Measurements from ENCODE around the gene BGN. TPM values are rescaled to one million over a fixed set of nuclear protein-coding genes. Genes with fewer than 3 reads are reported as not detected.

BGN gene
- polyA plus RNA-seq, 3 donors: not detected

- H3K27me3 ChIP-seq (ENCODE audit: control insufficient read depth in 2 of 2, insufficient read depth in 2 of 2, low read length in 2 of 2): peaks cover 6 to 23% of the 10 kb centered on the region in 2 donors
- H3K4me1 Mint-ChIP-seq: no peaks in the 10 kb centered on the region
- intact Hi-C loops (cut with micrococcal nuclease): no loop called here
- no peaks in the 10 kb centered on the region for H3K4me1 ChIP-seq (ENCODE audit: control insufficient read depth in 1 of 2, insufficient read depth in 2 of 2, low read length in 2 of 2)
- no peak overlapping the region for H3K9ac ChIP-seq (ENCODE audit: insufficient read depth, low read length, poor library complexity, severe bottlenecking)
- H3K36me3 ChIP-seq (replicated peaks in 1 of 2; ENCODE audit: control insufficient read depth in 1 of 2, insufficient read depth in 2 of 2, low read length in 2 of 2): no peaks in the 10 kb centered on the region
- H3K27ac Mint-ChIP-seq: no peak overlapping the region
- H3K4me3 Mint-ChIP-seq: peak overlapping the region in 1 of 2 donors; percentile 62
- no peak for DNase-seq
- no peak overlapping the region for H2AFZ ChIP-seq (ENCODE audit: insufficient read depth, low read depth, low read length, poor library complexity, severe bottlenecking)
- no peak overlapping the region for H3K4me2 ChIP-seq (replicated peaks; ENCODE audit: extremely low read depth, low read length, poor library complexity, severe bottlenecking)
- H3K4me3 ChIP-seq (replicated peaks in 1 of 3; ENCODE audit: low read depth in 2 of 3, low read length in 3 of 3): no peak overlapping the region
- H4K20me1 ChIP-seq (ENCODE audit: insufficient read depth, low read length): no peaks in the 10 kb centered on the region
- WGBS (ENCODE audit: insufficient coverage): 33% methylated on average over 6 of the region's 9 CpGs
- no peak for TF ChIP-seq CTCF (IDR thresholded peaks at IDR 0.05)
- peaks cover 22 to 40% (median 37%) of the 10 kb centered on the region in 3 donors for H3K27me3 Mint-ChIP-seq (ENCODE audit: low read depth in 3 of 3)
- peaks cover 0 to 4% (median 0%) of the 10 kb centered on the region in 7 donors for H3K9me3 Mint-ChIP-seq
- H3K36me3 Mint-ChIP-seq: no peaks in the 10 kb centered on the region
- no peaks in the 10 kb centered on the region for H3K9me3 ChIP-seq (replicated peaks in 1 of 2; ENCODE audit: control insufficient read depth in 1 of 2, insufficient read depth in 1 of 2, low read length in 2 of 2)
- no peaks in the 10 kb centered on the region for H3K79me2 ChIP-seq (ENCODE audit: insufficient read depth, low read length)
- no peak overlapping the region for H3K27ac ChIP-seq (ENCODE audit: low read depth in 1 of 2, low read length in 2 of 2)
These were observed 21.3 kb downstream of the BGN start for GRCh38 chrX:153516073-153516472.

- H3K27me3 ChIP-seq (ENCODE audit: control insufficient read depth in 2 of 2, insufficient read depth in 2 of 2, low read length in 2 of 2): peaks cover 6 to 23% of the 10 kb centered on the region in 2 donors
- H3K9me3 Mint-ChIP-seq: peaks cover 0 to 4% (median 0%) of the 10 kb centered on the region in 7 donors
- no peaks in the 10 kb centered on the region for H3K36me3 ChIP-seq (replicated peaks in 1 of 2; ENCODE audit: control insufficient read depth in 1 of 2, insufficient read depth in 2 of 2, low read length in 2 of 2)
- H3K9me3 ChIP-seq (replicated peaks in 1 of 2; ENCODE audit: control insufficient read depth in 1 of 2, insufficient read depth in 1 of 2, low read length in 2 of 2): no peaks in the 10 kb centered on the region
- no peaks in the 10 kb centered on the region for H3K4me1 Mint-ChIP-seq
- no peaks in the 10 kb centered on the region for H3K4me1 ChIP-seq (ENCODE audit: control insufficient read depth in 1 of 2, insufficient read depth in 2 of 2, low read length in 2 of 2)
- H3K9ac ChIP-seq (ENCODE audit: insufficient read depth, low read length, poor library complexity, severe bottlenecking): no peak within 1 kb of the TSS
- H3K4me3 Mint-ChIP-seq: peak within 1 kb of the TSS in 1 of 2 donors; percentile 81
- H4K20me1 ChIP-seq (ENCODE audit: insufficient read depth, low read length): no peaks in the 10 kb centered on the region
- H3K79me2 ChIP-seq (ENCODE audit: insufficient read depth, low read length): no peaks in the 10 kb centered on the region
- H3K27ac ChIP-seq (ENCODE audit: low read depth in 1 of 2, low read length in 2 of 2): no peak within 1 kb of the TSS
- WGBS (ENCODE audit: insufficient coverage): 4% methylated on average over 13 of the region's 50 CpGs
- intact Hi-C loops (cut with micrococcal nuclease): no loop called here
- H3K27ac Mint-ChIP-seq: no peak within 1 kb of the TSS
- no peak within 1 kb of the TSS for H2AFZ ChIP-seq (ENCODE audit: insufficient read depth, low read depth, low read length, poor library complexity, severe bottlenecking)
- DNase-seq: no peak
- no peak within 1 kb of the TSS for H3K4me2 ChIP-seq (replicated peaks; ENCODE audit: extremely low read depth, low read length, poor library complexity, severe bottlenecking)
- no peak for TF ChIP-seq CTCF (IDR thresholded peaks at IDR 0.05)
- H3K36me3 Mint-ChIP-seq: no peaks in the 10 kb centered on the region
- peaks cover 25 to 51% (median 43%) of the 10 kb centered on the region in 3 donors for H3K27me3 Mint-ChIP-seq (ENCODE audit: low read depth in 3 of 3)
- H3K4me3 ChIP-seq (replicated peaks in 1 of 3; ENCODE audit: low read depth in 2 of 3, low read length in 3 of 3): no peak within 1 kb of the TSS
These were observed 22.6 kb downstream of the BGN start, which contains the start of gene ATP2B3 for GRCh38 chrX:153517423-153517822. ATP2B3 (plus strand) TSS chrX:153517642; CDS start chrX:153536248, 18,606 bp downstream.

Data from CD14-positive monocyte (primary cell).